Measurements from ENCODE around the gene NEMP1.
"Not testable (repeated sequence)": the region's sequence is repeated elsewhere in the genome, so short reads cannot be mapped to it uniquely, and the experiment has no call there.

NEMP1 gene

GRCh38 chr12:57088354-57089270 is 10.0 kb upstream of the NEMP1 start, which contains the start of gene NAB2:
TSS of gene NAB2 (plus strand) at chr12:57089114. CDS start at chr12:57089272, 158 bp downstream.
- peak within 1 kb of the TSS; percentile 97 to 98 for H3K27ac Mint-ChIP-seq
- DNase-seq (peak; percentile 90 to 94), ATAC-seq (peak; percentile 66)
- no peaks in the 10 kb centered on the region for H3K9me3 Mint-ChIP-seq
- H3K4me3 Mint-ChIP-seq: peak within 1 kb of the TSS; percentile 98 to 99
- H3K4me1 Mint-ChIP-seq: peaks cover 68% of the 10 kb centered on the region
- H3K27me3 Mint-ChIP-seq: no peaks in the 10 kb centered on the region

- Mint-ChIP-seq H3K27me3 (no peaks in the 10 kb centered on the region), H3K4me3 (peak overlapping the region; percentile 98 to 99), H3K9me3 (no peaks in the 10 kb centered on the region), H3K4me1 (peaks cover 60% of the 10 kb centered on the region), H3K27ac (peak overlapping the region; percentile 97 to 98)
- DNase-seq: peak; percentile 90 to 92
- peak; percentile 68 for ATAC-seq
Observed at GRCh38 chr12:57087691-57088353, 9.2 kb upstream of the NEMP1 start.

- Mint-ChIP-seq H3K4me1 (peaks cover 54% of the 10 kb centered on the region), H3K4me3 (peak overlapping the region; percentile 98 to 99), H3K9me3 (no peaks in the 10 kb centered on the region), H3K27me3 (no peaks in the 10 kb centered on the region), H3K27ac (peak overlapping the region; percentile 98)
- ATAC-seq (peak; percentile 57), DNase-seq (peak; percentile 90)
Observed at GRCh38 chr12:57087010-57087690, 8.6 kb upstream of the NEMP1 start.

GRCh38 chr12:57086493-57087009 is 8.0 kb upstream of the NEMP1 start:
- ATAC-seq (no peak), DNase-seq (peak; percentile 38 to 49)
- no peaks in the 10 kb centered on the region for H3K27me3 Mint-ChIP-seq
- no peaks in the 10 kb centered on the region for H3K9me3 Mint-ChIP-seq
- peaks cover 48% of the 10 kb centered on the region for H3K4me1 Mint-ChIP-seq
- peak overlapping the region; percentile 98 for H3K27ac Mint-ChIP-seq
- peak overlapping the region; percentile 98 to 99 for H3K4me3 Mint-ChIP-seq

- Mint-ChIP-seq H3K27ac (peak overlapping the region; percentile 98), H3K27me3 (no peaks in the 10 kb centered on the region), H3K4me3 (peak overlapping the region; percentile 98 to 99), H3K4me1 (peaks cover 44% of the 10 kb centered on the region), H3K9me3 (no peaks in the 10 kb centered on the region)
- ATAC-seq (no peak), DNase-seq (peak; percentile 38 to 44)
Observed at GRCh38 chr12:57085999-57086492, 7.5 kb upstream of the NEMP1 start.

GRCh38 chr12:57080855-57081254 is 2.3 kb upstream of the NEMP1 start:
- no peak for ATAC-seq
- Mint-ChIP-seq H3K9me3 (no peaks in the 10 kb centered on the region), H3K4me3 (no peak overlapping the region), H3K27ac (no peak overlapping the region), H3K27me3 (no peaks in the 10 kb centered on the region), H3K4me1 (peaks cover 55% of the 10 kb centered on the region)
- DNase-seq: no peak

- H3K27me3 Mint-ChIP-seq: no peaks in the 10 kb centered on the region
- DNase-seq (no peak), ATAC-seq (no peak)
- peaks cover 47% of the 10 kb centered on the region for H3K4me1 Mint-ChIP-seq
- H3K4me3 Mint-ChIP-seq: peak overlapping the region in 1 of 2 donors; percentile 32
- peak overlapping the region in 1 of 2 donors; percentile 80 for H3K27ac Mint-ChIP-seq
- no peaks in the 10 kb centered on the region for H3K9me3 Mint-ChIP-seq
Observed at GRCh38 chr12:57079821-57080220, 1.2 kb upstream of the NEMP1 start.

GRCh38 chr12:57073566-57074450 is 4.8 kb downstream of the NEMP1 start:
- ATAC-seq, H3K4me3 Mint-ChIP-seq, H3K9me3 Mint-ChIP-seq, H3K27me3 Mint-ChIP-seq, H3K27ac Mint-ChIP-seq, DNase-seq: not testable (repeated sequence)
- H3K4me1 Mint-ChIP-seq: peaks cover 69% of the 10 kb centered on the region

GRCh38 chr12:57072661-57073060 is 5.9 kb downstream of the NEMP1 start:
- no peak for DNase-seq
- Mint-ChIP-seq H3K9me3 (no peaks in the 10 kb centered on the region), H3K27me3 (no peaks in the 10 kb centered on the region), H3K4me3 (peak overlapping the region in 1 of 2 donors; percentile 32), H3K27ac (no peak overlapping the region), H3K4me1 (peaks cover 76% of the 10 kb centered on the region)
- ATAC-seq: no peak

GRCh38 chr12:57069523-57069922 is 9.1 kb downstream of the NEMP1 start:
- Mint-ChIP-seq H3K27ac (peak overlapping the region; percentile 11 to 74), H3K4me1 (peaks cover 83% of the 10 kb centered on the region), H3K27me3 (no peaks in the 10 kb centered on the region), H3K4me3 (peak overlapping the region; percentile 73 to 76), H3K9me3 (peaks cover 9 to 10% of the 10 kb centered on the region in 2 donors)
- ATAC-seq (peak; percentile 91), DNase-seq (peak; percentile 47 to 65)

GRCh38 chr12:57066245-57066644 is 12.3 kb downstream of the NEMP1 start:
- no peak for DNase-seq
- Mint-ChIP-seq H3K27me3 (no peaks in the 10 kb centered on the region), H3K27ac (peak overlapping the region; percentile 84 to 97), H3K9me3 (peaks cover 9 to 10% of the 10 kb centered on the region in 2 donors), H3K4me1 (peaks cover 82% of the 10 kb centered on the region), H3K4me3 (peak overlapping the region; percentile 60 to 61)
- ATAC-seq: no peak

- Mint-ChIP-seq H3K4me3 (peak overlapping the region; percentile 75 to 82), H3K27ac (peak overlapping the region; percentile 95), H3K4me1 (peaks cover 61% of the 10 kb centered on the region), H3K27me3 (no peaks in the 10 kb centered on the region), H3K9me3 (peaks cover 9 to 10% of the 10 kb centered on the region in 2 donors)
- ATAC-seq (peak; percentile 93), DNase-seq (peak; percentile 48 to 60)
Observed at GRCh38 chr12:57063991-57064685, 14.5 kb downstream of the NEMP1 start.

- DNase-seq (no peak), ATAC-seq (no peak)
- H3K4me1 Mint-ChIP-seq: peaks cover 22% of the 10 kb centered on the region
- H3K27ac Mint-ChIP-seq: no peak overlapping the region
- H3K27me3 Mint-ChIP-seq: no peaks in the 10 kb centered on the region
- H3K9me3 Mint-ChIP-seq: no peaks in the 10 kb centered on the region
- H3K4me3 Mint-ChIP-seq: no peak overlapping the region
Observed at GRCh38 chr12:57058454-57058853, 20.1 kb downstream of the NEMP1 start.

Measured in stimulated activated naive CD8-positive, alpha-beta T cell treated with anti-CD3 and anti-CD28 coated beads, Interleukin-15, amount 100 ng/mL, for 72 hours (primary cell).